HG03520 (cell line): ENCODE data around the gene TST.

ENCODE experiments used
- ATAC-seq: cut with Tn5 transposase; IDR thresholded peaks from one replicate; pipeline ENCODE4 v1.9.1; 2021; ENCODE audit warnings: mild to moderate bottlenecking, moderate library complexity; ENCODE audit not compliant: unreplicated experiment

TST gene

DNA sequence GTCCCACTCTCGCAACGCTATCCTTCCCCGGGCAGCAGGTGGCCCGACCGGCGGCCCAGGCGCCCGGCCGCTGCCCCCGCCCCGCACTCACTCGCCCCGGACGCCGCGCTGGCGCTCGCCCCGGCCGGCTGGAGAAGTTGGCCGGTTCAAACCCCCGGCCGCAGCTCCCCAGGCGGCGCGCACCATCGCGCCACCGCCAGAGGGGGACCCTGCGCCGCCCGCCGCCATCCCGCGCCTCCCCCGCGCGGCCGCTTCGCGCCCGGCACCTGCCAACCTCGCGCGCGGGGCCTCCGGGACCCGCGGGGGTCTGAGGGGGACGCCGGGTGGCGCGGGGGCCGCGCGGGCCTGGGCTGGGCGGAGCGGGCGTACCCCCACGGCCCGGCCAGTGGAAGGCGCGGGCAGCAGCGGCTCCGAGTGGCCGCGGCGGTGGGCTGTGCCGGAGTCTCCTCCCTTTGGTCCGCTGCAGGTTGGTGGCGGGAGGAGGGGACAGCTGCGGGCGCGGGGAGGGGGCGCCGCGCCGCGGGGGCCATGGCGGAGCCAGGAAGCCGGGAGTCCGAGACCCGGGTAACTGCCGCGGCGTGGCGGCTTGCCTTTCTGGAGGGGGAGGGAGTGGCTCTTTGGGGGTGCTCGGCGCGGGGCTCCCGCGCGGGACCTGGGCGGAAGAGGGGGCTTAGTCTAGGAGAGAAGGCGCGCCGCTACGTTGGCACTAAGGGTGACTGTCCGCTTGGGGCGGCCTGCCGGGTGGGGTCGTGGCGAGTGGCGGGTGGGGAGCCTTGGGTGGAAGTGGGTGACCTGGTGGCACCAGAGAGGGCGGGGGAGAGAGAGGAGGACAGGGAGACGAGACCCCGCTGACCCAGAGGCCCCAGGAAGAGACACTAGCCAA is at the start of gene TST, which contains the start of gene MPST:
Gene TST (minus strand): TSS at position 139 of the 883 bp plus-strand sequence. CDS start 715 bp downstream, outside the sequence.
Gene MPST (plus strand): TSS at position 434 of the 883 bp plus-strand sequence. CDS start 95 bp downstream, at position 529.
- ATAC-seq: no peak

- ATAC-seq: no peak
These were observed 49.6 kb upstream of the TST start for GRCh38 chr22:37068859-37069258.

- ATAC-seq: no peak
These were observed 48.2 kb upstream of the TST start for GRCh38 chr22:37067428-37067827.

DNA sequence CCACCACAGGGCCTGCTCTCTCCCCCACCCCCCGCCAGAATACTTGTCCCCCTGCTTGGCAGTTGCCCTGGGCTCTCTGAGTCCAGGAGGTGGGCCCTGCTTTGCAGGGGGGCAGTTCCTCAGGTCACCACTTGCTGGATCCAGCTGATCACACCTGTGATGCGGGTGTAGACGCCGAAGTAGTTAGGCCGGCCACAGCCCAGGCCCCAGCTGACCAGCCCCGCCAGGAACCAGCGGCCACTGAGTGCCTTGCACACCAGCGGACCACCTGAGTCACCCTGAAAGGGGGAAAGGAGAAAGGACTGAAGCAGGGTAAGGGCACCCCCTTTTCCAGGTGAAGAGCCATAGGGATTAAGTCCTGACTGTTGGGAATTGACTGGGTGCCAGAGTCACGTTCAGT is 46.7 kb upstream of the TST start:
- no peak for ATAC-seq

- ATAC-seq: no peak
These were observed 45.9 kb upstream of the TST start for GRCh38 chr22:37065180-37065579.

DNA sequence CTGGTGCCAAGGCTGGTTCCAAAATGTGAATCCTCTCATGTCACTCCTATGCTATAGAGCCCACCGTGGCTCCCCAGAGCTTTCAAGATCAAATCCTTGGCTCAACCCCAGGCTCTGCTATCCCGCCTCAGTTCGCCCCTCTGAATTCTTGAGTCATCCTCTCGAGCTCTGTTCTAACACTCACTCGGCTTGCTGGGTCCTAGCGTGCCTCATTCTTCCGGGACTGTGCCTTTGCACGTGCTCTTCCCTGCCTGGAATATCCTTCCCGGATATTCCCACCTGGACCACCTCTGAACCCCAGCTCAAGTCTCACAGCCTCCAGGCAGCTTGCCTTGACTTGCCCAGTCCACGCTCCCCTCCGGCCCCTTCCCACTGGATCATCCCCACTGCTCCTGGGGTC is 45.3 kb upstream of the TST start:
- no peak for ATAC-seq

DNA sequence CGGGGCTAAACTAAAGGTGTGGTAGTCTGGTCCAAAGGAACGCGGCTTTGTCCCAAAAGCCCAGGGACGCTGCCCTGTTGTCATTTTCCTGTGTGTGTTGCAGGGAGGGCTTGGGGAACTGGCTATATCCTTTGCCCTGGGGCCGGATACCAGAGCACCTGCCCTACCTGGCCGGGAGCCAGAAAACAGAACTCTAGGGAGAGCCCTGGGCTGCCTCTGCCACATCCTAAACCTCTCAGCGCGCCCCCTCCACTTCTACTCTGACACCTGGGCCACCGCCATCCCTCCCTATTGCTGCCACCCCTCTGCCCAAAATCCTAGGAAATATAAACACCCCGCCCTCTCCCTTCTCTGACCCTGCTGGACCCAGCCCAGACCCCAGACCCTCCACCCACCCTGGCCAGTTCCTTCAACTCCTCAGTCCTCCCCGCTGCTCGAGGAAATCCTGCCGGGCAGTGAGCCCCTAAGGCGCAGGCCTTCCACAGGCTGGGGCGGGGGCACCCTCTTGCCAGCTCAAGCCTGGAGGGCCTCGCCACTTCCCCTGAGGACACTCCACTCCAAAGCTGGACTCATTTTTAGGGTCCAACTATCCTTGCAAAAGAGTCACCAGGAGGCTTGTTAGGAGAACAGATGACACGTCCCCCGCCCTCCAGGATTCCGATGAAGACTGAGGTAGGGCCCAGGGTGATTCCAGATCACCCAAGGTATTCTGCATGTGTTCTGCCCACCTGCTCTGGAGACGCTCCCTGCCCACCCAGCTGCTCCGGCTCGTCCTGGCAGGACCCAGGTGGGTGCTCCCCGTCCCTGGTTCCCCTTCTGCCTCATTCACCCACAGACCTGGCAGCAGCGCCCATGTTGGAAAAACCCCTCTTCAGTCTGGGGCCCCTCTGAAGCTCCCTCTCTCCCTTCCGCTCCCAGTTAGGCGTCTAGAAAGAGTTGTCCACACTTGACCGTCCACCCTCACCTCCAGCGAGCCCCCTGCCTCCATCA is 44.5 kb upstream of the TST start:
- ATAC-seq: no peak

DNA sequence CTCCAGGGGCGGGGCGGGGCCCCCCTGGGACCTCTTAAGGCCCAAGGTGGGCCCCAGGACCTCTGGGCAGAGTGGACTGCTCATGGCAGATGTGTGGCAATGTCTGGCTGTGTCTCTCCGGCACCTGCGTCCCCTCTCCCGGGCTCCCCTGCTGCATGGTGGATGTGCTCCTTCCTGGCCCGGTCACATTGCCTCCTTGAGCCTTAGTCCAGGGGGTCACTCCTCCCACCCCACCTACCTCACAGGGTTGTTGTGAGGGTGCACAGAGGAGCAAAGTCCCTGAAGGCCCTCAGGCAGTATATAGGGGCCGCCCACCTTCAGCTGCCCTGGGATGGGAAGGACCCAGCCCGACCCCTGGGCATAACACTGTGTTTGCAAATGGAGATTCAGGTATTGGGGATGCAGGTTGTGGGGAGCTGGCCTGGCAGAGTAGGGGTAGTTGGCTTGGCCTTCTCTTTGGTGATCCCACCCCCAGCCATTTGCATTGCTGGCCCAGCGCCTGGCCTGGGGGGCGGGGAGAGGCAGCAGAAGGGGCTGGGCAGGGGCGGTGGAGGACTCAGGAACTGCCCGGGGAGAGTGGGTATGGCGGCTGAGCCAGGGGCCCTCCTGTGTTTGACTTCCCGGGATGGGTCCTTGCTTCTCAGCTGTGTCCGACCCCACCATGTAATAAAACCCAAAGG is 43.6 kb upstream of the TST start:
- no peak for ATAC-seq

GRCh38 chr22:37062376-37062675 is 43.1 kb upstream of the TST start:
- ATAC-seq: no peak

DNA sequence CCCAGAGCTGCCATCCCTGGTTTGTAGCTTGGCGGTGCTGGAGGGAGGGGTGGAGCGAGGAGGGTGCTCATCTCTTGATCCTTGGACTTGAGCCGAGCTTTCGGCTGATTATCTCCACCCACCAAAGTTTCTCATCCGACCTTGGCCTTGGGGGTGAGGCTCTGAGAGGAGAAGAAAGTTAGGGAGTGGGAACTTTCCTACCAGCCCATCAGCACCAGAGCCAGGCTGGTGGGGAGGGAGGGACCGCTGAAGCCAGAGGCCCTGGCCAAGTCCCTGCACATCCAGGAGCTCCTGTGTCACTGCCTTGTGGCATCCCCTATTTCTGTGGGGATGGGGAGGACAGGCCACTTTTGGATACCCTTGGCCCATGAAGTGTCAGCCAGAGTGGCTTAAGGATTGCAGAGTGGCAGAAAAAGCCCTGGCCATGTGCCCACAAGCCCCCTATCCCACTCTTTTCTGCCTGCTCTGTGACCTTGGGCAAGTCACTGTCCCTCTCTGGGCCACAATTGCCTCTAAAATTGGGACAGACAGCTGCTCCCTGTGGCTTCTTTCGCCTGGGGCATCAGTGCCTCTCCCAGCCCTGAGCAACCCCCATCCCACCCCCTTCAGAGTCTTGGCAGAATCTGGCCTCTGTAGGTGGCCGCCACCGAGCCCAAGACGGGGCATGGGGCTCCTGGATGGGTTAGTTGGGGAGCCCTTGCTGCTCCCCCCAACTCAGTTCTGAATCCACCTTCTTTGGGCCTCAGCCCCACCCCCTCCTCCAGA is 42.5 kb upstream of the TST start:
- no peak for ATAC-seq

DNA sequence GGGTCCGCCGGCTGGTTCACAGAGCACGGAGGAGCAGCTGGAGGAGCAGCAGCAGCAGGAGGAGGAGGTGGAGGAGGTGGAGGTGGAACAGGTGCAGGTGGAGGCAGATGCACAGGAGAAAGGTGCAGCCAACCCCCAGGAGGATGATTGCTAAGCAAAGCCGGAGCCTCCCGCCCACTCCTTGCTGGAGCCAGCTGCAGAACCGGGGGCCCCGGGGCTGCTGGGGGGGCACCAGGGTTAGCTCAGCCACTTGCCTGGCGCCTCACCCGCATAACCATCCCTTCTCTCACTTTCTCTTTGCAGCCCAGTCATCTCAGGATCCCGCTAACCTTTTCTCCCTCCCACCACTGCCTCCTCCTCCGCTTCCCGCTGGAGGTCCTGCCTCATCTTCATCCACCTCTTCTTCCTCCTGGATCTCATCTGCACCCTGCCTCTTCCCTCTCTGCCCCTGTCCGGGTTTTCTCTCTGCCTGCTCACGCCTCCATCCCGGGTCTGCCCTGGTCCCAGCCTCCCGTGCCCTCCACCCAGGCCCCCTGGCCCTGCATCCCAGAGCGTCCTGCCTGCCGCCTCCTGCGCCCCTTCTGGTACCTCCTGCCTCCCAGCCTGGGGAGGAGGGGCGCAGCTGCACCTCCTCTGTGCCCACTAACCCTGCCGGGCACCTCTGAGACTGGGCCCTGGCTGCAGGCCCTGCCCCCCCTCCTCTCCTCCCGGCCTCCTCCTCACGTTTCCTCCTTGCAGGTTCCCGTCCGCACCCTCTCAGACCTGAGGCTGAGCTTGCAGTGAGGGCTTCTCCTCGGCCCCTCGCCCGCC is 41.8 kb upstream of the TST start:
- no peak for ATAC-seq

DNA sequence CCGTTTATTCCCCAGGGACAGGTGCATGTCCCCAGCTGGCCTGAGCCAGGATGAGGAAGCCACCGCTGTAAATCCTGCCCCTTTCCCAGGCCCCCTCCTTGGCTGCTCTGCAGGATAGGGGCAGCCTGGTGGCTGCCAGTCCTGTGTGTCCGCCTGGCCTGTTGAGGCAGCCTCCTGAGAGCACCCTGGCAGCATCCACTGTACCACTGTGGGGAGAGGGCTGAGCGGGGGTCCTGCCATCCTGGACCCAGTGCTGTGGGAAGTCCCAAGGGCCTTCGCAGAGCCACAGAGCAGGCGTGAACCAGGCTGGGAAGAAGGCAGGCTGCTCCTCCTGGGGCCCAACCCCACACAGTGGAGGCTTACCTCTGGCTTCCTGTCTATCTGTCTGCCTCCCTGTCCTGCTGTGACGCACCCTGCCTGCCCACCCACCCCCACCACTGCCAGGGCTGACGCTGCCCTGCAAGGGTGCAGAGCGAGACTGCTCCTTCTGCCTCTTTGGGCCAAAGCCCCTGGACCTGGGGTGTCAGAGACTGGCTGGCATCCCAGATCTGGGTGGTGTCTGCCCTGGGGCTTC is 40.7 kb upstream of the TST start:
- ATAC-seq: no peak

DNA sequence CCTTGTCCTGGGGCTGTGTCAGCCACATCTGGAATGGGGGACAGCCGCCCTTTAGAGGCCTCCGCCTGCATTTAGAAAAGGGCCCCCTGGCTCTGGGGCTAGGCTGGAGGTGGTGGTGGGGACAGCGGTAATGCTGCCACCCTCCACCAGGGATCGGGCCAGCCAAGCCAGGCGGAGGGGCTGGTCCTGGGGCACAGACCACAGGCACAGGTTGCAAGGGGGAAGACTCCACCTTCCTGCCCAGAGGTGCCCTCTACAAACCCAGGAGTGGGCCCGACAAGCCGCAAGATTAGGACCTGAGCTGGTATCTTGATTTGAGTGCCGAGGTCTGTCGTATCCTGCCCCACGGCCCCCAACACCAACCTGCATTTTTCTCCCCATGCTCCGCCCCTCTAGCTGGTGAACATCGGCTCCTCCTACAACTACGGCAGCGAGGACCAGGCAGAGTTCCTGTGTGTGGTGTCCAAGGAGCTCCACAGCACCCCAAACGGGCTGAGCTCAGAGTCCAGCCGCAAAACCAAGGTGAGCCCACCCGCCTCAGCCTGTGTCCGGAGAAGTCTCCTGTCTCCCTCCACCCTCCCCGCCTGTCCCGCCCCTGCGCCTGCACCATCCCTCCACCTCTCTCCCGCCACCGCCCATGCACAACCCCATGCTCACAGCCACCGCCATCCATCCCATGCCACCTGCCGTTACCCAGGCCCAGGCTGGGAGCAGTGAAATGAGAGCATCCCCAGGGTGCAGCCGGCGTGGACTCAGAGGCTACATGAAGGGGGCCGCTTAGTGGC is 39.9 kb upstream of the TST start:
- ATAC-seq: no peak

- ATAC-seq: no peak
These were observed 38.7 kb upstream of the TST start for GRCh38 chr22:37057796-37058510.

- ATAC-seq: no peak
These were observed 38.0 kb upstream of the TST start for GRCh38 chr22:37057226-37057625.

DNA sequence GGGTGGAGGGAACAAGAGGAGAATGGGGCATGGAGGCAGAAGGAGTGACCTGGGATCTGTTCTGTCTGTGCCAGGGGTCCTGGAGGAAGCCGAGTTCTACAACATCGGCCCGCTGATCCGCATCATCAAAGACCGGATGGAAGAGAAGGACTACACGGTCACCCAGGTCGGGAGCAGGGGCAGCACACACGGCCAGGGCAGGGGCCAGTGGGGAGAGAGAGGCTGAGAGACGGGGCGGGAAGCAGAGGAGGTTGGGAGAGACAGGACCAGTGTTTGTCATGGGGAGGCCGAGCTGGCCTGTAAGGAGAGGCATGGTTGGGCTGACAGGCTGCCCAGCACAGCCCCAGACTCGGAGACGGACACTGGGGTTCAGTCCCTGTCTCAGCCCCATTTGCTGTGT is 37.0 kb upstream of the TST start:
- no peak for ATAC-seq

GRCh38 chr22:37054600-37055365 is 35.5 kb upstream of the TST start:
- no peak for ATAC-seq
